A549 (cell line): ENCODE measurements around the gene GRID1. TPM values are rescaled to one million over a fixed set of nuclear protein-coding genes. Genes with fewer than 3 reads are reported as not detected.

ENCODE experiments used
- ATAC-seq, 2 experiments: fragments of 200-7000 bp in 1 of 2; fragments of >200 bp in 1 of 2; cut with Nextera tagmentation in 1 of 2; cut with Tn5 transposase in 1 of 2; 3 replicates each; pipeline versions ENCODE4 v1.8.0 to v1.9.1; 2018 to 2020; ENCODE audit warnings: mild to moderate bottlenecking in 1 of 2, moderate library complexity in 1 of 2
- CTCF ChIA-PET: fragments of 300-600 bp; sonication (Branson Sonifier 250); formaldehyde crosslinking; extraction: SDS; loops from one replicate; lab custom pipeline; 2021; ENCODE audit warnings: antibody characterized with exemption, inconsistent platforms; lab: Yijun Ruan, JAX
- POLR2A ChIA-PET: fragments of 350-600 bp; formaldehyde crosslinking; extraction: SDS; loops from one replicate; lab custom pipeline; 2021; ENCODE audit warnings: antibody characterized with exemption, inconsistent platforms; lab: Yijun Ruan, JAX
- DNase-seq, 2 experiments: peaks; one replicate each; pipeline versions ENCODE4 v3.0.0 to v3.0.0-alpha.2; 2011 to 2016; ENCODE audit warnings: low read depth in 1 of 2, low spot score in 1 of 2
- FAIRE-seq: peaks from 2 replicates; lab custom pipeline; 2011; peaks lifted over from hg19 to GRCh38; lab: Jason Lieb, UNC
- H3K27ac ChIP-seq, 2 experiments: fragments of >200 bp; sonication (Bioruptor Twin); formaldehyde crosslinking; 3 replicates each; pipeline ENCODE4 v1.5.1; 2016 to 2017
- H3K4me1 ChIP-seq: fragments of >200 bp; sonication (Bioruptor Twin); formaldehyde crosslinking; 3 replicates; pipeline ENCODE4 v1.6.1; 2016
- H3K4me2 ChIP-seq: fragments of >200 bp; sonication (Bioruptor Twin); formaldehyde crosslinking; 3 replicates; pipeline ENCODE4 v1.6.1; 2016
- H3K4me3 ChIP-seq: fragments of >200 bp; sonication (Bioruptor Twin); formaldehyde crosslinking; 3 replicates; pipeline ENCODE4 v1.5.1; 2016
- H3K9me3 ChIP-seq: fragments of >200 bp; sonication (Bioruptor Twin); formaldehyde crosslinking; 3 replicates; pipeline ENCODE4 v1.6.1; 2016
- BHLHE40 ChIP-seq: IDR thresholded peaks from 2 replicates; pipeline ENCODE4 v1.6.1; 2012; ENCODE audit warnings: low read depth, low read length, inconsistent platforms
- CHD2 ChIP-seq: fragments of 150-350 bp; IDR thresholded peaks from 2 replicates; pipeline ENCODE4 v1.6.1; 2014; ENCODE audit warnings: low read length; ENCODE audit not compliant: partially characterized antibody
- EHMT2 ChIP-seq: fragments of 200-600 bp; sonication (generic); IDR thresholded peaks from 2 replicates; pipeline ENCODE4 v1.6.1; 2016; ENCODE audit warnings: antibody characterized with exemption, low read depth, mild to moderate bottlenecking, moderate library complexity
- FOSB ChIP-seq: fragments of 250-450 bp; sonication (Bioruptor Pico); IDR thresholded peaks from 2 replicates; pipeline ENCODE4 v1.5.0; 2020; ENCODE audit warnings: mild to moderate bottlenecking, moderate library complexity
- FOXS1 ChIP-seq: fragments of 250-450 bp; sonication (Bioruptor Pico); IDR thresholded peaks from 2 replicates; pipeline ENCODE4 v1.5.0; 2020; ENCODE audit warnings: mild to moderate bottlenecking, moderate library complexity
- GATA3 ChIP-seq: IDR thresholded peaks from 2 replicates; pipeline ENCODE4 v1.6.1; 2012; ENCODE audit warnings: borderline replicate concordance
- HDAC2 ChIP-seq: fragments of 200-600 bp; sonication (generic); IDR thresholded peaks from 2 replicates; pipeline ENCODE4 v1.6.1; 2016
- JUNB ChIP-seq: fragments of >200 bp; sonication (Bioruptor Twin); formaldehyde crosslinking; IDR thresholded peaks from 2 replicates; pipeline ENCODE4 v1.6.1; 2016
- KDM5A ChIP-seq: fragments of 200-600 bp; sonication (generic); IDR thresholded peaks from 2 replicates; pipeline ENCODE4 v1.6.1; 2016; ENCODE audit warnings: antibody characterized with exemption, mild to moderate bottlenecking
- MAZ ChIP-seq: fragments of 150-350 bp; IDR thresholded peaks from 2 replicates; pipeline ENCODE4 v1.6.1; 2014; ENCODE audit warnings: antibody characterized with exemption, low read depth, low read length, borderline replicate concordance
- NFE2L2 ChIP-seq: fragments of 150-350 bp; conservative IDR thresholded peaks from 2 replicates; pipeline ENCODE4 v1.6.1; 2014; ENCODE audit warnings: low read length
- NR3C1 ChIP-seq: fragments of >200 bp; sonication (Bioruptor Twin); formaldehyde crosslinking; IDR thresholded peaks from 3 replicates; pipeline ENCODE4 v1.6.1; 2017
- PHF8 ChIP-seq: fragments of 200-600 bp; sonication (generic); IDR thresholded peaks from 2 replicates; pipeline ENCODE4 v1.6.1; 2016; ENCODE audit warnings: low read depth, mild to moderate bottlenecking, antibody characterized with exemption, moderate library complexity, borderline replicate concordance
- TFCP2L1 ChIP-seq: fragments of 250-450 bp; sonication (Bioruptor Pico); IDR thresholded peaks from 2 replicates; pipeline ENCODE4 v1.5.0; 2021; ENCODE audit warnings: mild to moderate bottlenecking
- WGBS: methylation state at CpG from one replicate; pipeline ENCODE4 v1.1.6; 2017; ENCODE audit errors: missing lambda C conversion rate; 5-methylcytosine and 5-hydroxymethylcytosine counted together
- polyA plus RNA-seq, 4 experiments: library from polyadenylated mRNA; depleted of rRNA in 3 of 4; stranded (reverse); fragments of >200 nt; fragmentation: RNase III in 1 of 4; extraction: RNeasy Plus Mini Kit Qiagen cat#74134 plus additional on column Dnase treatment in 1 of 4; gene quantifications; 2 replicates in 3 of 4; 3 replicates in 1 of 4; pipeline ENCODE4 v1.2.3, GENCODE V29; 2011 to 2017
- TF ChIP-seq, protein P1 (sequence below): fragments of 200-600 bp; sonication (generic); IDR thresholded peaks from 2 replicates; pipeline ENCODE4 v1.6.1; 2016; ENCODE audit warnings: antibody characterized with exemption, mild to moderate bottlenecking, moderate library complexity
- TF ChIP-seq, protein P2 (sequence below): IDR thresholded peaks from 2 replicates; pipeline ENCODE4 v1.6.1; 2012
- TF ChIP-seq, protein P3 (sequence below): fragments of >200 bp; sonication (Bioruptor Twin); formaldehyde crosslinking; IDR thresholded peaks from 3 replicates; pipeline ENCODE4 v1.6.1; 2016

Gene GRID1
- polyA plus RNA-seq, 2 of the 4 experiments (the other 2 are of a cell fraction), result 0.14 to 0.30 TPM

DNA sequence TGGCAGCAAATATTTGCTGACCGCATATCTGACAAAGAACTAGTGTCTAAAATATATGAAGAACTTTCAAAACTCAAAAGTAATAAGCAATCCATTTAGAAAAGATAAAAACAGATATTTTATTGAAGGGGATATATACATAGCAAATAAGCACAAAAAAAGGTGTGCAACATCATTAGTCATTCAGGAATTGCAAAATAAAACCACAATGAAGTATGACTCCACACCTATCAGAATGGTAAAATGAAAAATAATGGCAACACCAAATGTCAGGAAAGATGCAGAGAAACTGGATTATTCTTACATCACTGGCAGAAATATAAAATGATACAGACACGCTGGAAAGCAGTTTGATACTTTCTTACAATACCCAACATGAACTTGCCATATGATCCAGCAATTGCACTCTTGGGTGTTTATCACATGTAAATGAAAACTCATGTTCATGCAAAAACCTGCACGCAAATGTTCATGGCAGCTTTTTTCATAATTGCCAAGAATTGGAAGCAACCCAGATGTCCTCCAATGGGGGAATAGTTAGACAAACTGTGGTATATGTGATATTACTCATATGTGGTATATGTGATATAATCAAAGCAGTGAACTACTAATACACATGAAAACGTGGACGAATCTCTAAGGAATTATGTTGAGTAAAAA lies 645.5 kb downstream of the GRID1 start:
- ATAC-seq (no peak), DNase-seq (no peak), FAIRE-seq (no peak)
- Histone ChIP-seq H3K4me2 (no peak overlapping the region), H3K4me3 (no peak overlapping the region), H3K9me3 (no peaks in the 10 kb centered on the region), H3K4me1 (no peaks in the 10 kb centered on the region), H3K27ac (no peak overlapping the region)
- 65% methylated on average over 5 of the region's 5 CpGs for WGBS
- TF ChIP-seq, protein P1, sequence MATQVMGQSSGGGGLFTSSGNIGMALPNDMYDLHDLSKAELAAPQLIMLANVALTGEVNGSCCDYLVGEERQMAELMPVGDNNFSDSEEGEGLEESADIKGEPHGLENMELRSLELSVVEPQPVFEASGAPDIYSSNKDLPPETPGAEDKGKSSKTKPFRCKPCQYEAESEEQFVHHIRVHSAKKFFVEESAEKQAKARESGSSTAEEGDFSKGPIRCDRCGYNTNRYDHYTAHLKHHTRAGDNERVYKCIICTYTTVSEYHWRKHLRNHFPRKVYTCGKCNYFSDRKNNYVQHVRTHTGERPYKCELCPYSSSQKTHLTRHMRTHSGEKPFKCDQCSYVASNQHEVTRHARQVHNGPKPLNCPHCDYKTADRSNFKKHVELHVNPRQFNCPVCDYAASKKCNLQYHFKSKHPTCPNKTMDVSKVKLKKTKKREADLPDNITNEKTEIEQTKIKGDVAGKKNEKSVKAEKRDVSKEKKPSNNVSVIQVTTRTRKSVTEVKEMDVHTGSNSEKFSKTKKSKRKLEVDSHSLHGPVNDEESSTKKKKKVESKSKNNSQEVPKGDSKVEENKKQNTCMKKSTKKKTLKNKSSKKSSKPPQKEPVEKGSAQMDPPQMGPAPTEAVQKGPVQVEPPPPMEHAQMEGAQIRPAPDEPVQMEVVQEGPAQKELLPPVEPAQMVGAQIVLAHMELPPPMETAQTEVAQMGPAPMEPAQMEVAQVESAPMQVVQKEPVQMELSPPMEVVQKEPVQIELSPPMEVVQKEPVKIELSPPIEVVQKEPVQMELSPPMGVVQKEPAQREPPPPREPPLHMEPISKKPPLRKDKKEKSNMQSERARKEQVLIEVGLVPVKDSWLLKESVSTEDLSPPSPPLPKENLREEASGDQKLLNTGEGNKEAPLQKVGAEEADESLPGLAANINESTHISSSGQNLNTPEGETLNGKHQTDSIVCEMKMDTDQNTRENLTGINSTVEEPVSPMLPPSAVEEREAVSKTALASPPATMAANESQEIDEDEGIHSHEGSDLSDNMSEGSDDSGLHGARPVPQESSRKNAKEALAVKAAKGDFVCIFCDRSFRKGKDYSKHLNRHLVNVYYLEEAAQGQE, result no peak
- no peak for TF ChIP-seq EHMT2
- no peak for TF ChIP-seq TFCP2L1 (CRISPR knock-in tag)
- no peak for TF ChIP-seq JUNB
- POLR2A ChIA-PET, result no interaction called here
- CTCF ChIA-PET, result no interaction called here

DNA sequence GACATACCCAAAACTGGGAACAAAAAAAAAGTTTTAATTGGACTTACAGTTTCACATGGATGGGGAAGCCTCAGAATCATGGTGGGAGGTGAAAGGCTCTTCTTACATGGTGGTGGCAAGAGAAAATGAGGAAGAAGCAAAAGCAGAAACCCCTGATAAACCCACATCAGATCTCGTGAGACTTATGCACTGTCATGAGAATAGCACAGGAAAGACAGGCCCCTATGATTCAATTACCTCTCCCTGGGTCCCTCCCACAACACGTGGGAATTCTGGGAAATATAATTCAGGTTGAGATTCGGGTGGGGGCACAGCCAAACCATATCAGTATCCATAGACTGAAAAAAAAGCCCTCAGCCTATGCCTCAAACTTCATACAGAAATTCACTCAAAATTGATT lies 647.2 kb downstream of the GRID1 start:
- Histone ChIP-seq H3K4me1 (no peaks in the 10 kb centered on the region), H3K4me2 (no peak overlapping the region), H3K27ac (no peak overlapping the region), H3K9me3 (no peaks in the 10 kb centered on the region), H3K4me3 (no peak overlapping the region)
- 9% methylated on average over 3 of the region's 3 CpGs for WGBS
- no peak for FAIRE-seq
- POLR2A ChIA-PET, result no interaction called here
- no peak for TF ChIP-seq HDAC2
- TF ChIP-seq GATA3, result no peak
- no peak for TF ChIP-seq KDM5A
- TF ChIP-seq, protein P2, sequence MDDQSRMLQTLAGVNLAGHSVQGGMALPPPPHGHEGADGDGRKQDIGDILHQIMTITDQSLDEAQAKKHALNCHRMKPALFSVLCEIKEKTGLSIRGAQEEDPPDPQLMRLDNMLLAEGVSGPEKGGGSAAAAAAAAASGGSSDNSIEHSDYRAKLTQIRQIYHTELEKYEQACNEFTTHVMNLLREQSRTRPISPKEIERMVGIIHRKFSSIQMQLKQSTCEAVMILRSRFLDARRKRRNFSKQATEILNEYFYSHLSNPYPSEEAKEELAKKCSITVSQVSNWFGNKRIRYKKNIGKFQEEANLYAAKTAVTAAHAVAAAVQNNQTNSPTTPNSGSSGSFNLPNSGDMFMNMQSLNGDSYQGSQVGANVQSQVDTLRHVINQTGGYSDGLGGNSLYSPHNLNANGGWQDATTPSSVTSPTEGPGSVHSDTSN, result no peak
- TF ChIP-seq, protein P3, sequence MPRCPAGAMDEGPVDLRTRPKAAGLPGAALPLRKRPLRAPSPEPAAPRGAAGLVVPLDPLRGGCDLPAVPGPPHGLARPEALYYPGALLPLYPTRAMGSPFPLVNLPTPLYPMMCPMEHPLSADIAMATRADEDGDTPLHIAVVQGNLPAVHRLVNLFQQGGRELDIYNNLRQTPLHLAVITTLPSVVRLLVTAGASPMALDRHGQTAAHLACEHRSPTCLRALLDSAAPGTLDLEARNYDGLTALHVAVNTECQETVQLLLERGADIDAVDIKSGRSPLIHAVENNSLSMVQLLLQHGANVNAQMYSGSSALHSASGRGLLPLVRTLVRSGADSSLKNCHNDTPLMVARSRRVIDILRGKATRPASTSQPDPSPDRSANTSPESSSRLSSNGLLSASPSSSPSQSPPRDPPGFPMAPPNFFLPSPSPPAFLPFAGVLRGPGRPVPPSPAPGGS, result no peak
- no peak for TF ChIP-seq PHF8
- no peak for ATAC-seq
- no peak for DNase-seq
- CTCF ChIA-PET, result no interaction called here

DNA sequence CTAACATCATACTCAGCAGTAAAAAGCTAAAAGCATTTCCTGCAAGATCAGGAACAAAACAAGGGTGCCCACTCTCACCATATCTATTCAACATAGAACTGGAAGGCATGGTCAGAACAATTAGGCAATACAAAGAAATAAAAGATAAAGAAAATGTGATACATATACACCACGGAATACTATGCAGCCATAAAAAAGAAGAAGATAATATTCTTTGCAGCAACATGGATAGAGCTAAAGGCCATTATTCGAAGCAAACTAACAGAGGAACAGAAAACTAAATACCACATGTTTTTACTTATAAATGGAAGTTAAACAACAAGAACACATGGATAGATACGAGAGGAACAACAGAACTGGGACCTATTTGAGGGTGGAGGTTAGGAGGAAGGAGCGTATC lies 652.7 kb downstream of the GRID1 start:
- Histone ChIP-seq H3K4me2 (no peak overlapping the region), H3K9me3 (no peaks in the 10 kb centered on the region), H3K4me3 (no peak overlapping the region), H3K4me1 (no peaks in the 10 kb centered on the region), H3K27ac (no peak overlapping the region)
- TF ChIP-seq BHLHE40 (no peak), NR3C1 (no peak), NFE2L2 (no peak), FOXS1 (CRISPR knock-in tag) (no peak), CHD2 (no peak), MAZ (no peak), FOSB (no peak), EHMT2 (no peak)
- FAIRE-seq, result no peak
- no peak for DNase-seq
- POLR2A ChIA-PET, result no interaction called here
- ATAC-seq, result no peak
- CTCF ChIA-PET, result no interaction called here
- WGBS, result 45% methylated on average over 4 of the region's 4 CpGs
